ENCODE measurements around the gene MDM4.

DNA sequence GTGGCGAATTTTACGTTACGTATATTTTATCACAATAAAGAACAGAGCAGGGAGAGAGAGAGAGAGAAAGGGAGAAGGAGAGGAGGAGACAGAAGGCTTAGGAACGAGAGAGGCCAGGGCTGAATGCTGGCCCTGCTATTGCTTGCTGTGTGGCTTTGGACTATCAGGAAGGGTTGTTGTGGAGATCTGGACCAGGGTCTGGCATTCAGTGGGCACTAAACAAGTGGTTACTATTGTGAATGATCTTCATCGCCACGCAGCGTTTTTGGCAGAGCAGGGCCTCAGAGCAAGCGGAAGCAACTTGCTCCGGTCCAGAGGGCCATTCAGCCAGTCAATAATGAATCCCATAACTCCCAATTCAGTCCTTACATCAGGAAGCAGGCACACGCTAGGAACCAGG is 48.0 kb upstream of the MDM4 start:
- TF ChIP-seq, protein P1, sequence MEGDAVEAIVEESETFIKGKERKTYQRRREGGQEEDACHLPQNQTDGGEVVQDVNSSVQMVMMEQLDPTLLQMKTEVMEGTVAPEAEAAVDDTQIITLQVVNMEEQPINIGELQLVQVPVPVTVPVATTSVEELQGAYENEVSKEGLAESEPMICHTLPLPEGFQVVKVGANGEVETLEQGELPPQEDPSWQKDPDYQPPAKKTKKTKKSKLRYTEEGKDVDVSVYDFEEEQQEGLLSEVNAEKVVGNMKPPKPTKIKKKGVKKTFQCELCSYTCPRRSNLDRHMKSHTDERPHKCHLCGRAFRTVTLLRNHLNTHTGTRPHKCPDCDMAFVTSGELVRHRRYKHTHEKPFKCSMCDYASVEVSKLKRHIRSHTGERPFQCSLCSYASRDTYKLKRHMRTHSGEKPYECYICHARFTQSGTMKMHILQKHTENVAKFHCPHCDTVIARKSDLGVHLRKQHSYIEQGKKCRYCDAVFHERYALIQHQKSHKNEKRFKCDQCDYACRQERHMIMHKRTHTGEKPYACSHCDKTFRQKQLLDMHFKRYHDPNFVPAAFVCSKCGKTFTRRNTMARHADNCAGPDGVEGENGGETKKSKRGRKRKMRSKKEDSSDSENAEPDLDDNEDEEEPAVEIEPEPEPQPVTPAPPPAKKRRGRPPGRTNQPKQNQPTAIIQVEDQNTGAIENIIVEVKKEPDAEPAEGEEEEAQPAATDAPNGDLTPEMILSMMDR (IDR thresholded peaks at IDR 0.05), result no peak
- TF ChIP-seq EZH2 (IDR thresholded peaks at IDR 0.05; ENCODE audit: borderline replicate concordance, insufficient read depth, low read depth, low read length, poor library complexity, severe bottlenecking), result no peak
